GM18867 (cell line): Measurements from ENCODE around the gene GLRX.
A peak's percentile ranks its signal among the peaks of the same experiment; 100 is the strongest.

ENCODE experiments used
- ATAC-seq: cut with Tn5 transposase; IDR thresholded peaks from one replicate; pipeline ENCODE4 v1.9.1; 2021; ENCODE audit warnings: mild to moderate bottlenecking, moderate library complexity; ENCODE audit not compliant: unreplicated experiment

The GLRX gene

DNA sequence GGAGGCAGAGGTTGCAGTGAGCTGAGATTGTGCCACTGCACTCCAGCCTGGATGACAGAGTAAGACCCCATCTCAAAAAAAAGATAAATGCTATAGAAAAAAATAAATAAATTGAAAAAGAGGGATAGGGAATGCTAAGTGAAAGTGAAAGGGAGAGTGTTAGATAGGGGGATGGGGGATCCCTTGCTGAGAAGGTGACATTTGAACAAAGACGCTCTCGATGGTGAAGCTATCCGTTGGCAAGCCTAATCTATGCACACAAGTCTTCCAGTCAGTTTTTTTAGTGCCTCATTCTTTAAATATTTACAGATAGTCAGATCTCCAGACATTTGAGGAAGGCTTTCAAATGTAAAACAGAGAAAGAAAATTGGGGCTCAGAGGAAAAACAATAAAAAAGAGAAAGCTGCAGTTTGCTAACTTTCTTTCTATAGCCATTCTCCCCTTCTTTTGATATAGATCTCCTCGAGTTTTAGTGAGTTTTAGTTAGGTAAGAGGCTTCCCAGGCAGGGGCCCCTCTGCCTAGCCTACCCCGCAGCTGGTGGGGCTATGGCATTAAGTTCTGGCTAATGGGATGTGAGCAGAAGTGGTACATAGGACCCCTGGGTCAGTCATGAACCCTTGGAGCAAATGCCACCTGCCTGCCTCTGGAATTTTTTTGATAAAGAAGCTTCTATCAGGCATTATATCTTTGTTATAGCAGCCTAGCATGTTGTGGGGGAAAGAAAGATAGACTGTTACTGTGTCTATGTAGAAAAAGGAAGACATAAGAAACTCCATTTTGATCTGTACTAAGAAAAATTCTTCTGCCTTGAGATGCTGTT is 12.0 kb downstream of the GLRX start:
- no peak for ATAC-seq

DNA sequence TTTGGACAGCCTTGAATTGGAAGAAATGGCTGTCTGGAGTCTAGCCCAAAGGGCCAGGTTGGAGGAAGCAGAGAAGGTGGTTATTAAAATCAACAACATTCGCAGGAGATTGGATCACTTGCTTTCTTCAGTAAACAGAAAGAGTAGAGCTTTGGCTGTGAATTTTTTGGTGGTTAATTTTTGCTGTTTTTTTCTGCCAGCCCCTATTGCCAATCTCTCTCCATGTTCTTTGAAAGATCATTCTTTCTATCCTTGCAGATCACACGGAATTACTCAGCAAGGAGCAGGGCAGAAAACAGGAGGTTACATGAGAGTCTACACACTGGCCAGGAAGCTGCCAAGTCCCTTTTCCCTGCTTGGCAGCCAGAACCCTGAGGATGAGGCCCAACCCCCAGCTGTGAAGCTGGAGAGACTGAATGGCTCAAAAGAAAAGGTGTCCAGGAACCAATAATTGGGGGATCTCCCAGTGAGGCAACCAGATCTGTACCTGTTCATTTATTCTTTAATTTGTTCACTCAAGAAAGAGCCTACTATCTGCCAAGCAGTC is 13.0 kb downstream of the GLRX start:
- no peak for ATAC-seq

DNA sequence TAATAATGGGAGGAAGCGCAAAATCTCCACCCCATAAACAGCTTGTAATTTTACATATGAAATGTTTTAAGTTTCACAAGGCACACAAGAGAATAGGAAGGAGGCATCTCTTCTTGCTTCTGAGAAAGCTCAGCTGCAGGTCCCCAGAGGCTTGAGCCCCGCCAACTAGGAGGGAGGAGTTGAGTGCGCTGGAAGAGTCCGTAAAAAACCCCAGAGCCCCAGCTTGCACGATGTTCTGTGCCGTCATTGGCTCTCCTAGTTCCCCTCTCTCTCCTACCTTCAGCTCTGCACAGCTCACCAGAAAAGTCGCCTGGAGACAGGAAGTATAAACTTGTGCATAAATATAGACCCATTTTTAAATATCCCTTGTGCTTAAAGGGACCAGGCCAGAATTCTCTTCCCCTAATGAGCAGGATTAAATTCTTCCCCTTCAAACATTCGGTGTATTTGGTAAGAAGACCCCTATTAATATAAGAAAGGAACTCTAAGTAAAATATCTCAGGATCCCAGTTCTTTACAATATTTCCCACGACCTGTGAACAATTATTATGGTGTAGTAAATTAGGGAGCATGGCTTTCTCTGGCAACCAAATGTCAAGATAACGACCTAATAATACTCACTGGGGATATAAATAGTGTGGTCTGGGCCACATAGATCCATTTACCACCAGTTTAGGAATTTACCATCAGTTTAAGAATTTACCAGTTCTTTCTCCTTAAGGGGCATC is 13.7 kb downstream of the GLRX start:
- peak; percentile 100 for ATAC-seq

DNA sequence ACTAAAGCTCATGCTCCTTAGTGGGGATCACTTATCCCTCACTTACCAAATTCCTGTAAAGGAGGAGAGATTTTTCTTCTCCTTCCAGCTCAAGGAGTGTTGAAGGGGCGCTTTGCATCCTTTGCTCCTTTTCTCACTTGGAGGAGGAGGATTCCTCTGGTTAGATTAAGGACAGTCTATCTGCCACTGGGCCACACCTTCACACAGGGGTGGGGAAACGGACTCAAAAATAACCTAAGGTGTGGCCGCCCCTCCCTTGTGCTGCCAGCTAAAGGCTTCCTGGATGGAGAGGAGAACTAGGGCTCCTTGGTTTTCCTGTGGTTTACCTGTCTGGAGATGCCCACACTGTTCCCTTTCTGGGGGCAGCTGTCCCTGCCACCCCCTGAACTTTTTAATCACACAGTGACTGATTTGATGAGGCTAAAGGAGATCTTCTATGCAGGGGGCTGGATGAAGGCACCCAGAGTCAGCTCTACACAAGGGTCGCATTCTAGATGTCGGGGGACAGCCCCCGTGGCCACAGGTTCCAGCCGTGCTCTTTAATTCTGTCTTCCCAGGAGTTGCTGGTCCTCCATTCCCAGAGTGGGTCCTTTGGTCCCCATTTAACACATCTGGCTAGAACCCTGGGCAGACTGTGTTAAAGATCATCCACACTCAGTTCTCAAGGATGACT is 14.4 kb downstream of the GLRX start:
- ATAC-seq: peak; percentile 4

DNA sequence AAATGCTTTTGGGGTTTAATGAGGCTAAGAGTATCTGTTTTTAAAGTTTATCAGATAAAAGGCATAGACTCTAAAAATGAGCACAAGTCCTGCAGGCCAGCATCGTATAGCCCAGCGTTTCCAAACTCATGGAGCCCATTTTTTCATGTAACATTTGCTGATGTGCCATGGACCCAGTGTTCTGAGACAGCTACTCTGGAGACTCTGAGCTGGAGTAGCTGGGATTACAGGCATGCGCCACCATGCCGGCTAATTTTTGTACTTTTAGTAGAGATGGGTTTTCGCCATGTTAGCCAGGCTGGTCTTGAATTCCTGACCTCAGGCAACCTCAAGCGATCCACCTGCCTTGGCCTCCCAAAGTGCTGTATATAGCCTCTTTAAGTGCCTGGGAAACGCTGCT is 15.8 kb downstream of the GLRX start:
- ATAC-seq: no peak

DNA sequence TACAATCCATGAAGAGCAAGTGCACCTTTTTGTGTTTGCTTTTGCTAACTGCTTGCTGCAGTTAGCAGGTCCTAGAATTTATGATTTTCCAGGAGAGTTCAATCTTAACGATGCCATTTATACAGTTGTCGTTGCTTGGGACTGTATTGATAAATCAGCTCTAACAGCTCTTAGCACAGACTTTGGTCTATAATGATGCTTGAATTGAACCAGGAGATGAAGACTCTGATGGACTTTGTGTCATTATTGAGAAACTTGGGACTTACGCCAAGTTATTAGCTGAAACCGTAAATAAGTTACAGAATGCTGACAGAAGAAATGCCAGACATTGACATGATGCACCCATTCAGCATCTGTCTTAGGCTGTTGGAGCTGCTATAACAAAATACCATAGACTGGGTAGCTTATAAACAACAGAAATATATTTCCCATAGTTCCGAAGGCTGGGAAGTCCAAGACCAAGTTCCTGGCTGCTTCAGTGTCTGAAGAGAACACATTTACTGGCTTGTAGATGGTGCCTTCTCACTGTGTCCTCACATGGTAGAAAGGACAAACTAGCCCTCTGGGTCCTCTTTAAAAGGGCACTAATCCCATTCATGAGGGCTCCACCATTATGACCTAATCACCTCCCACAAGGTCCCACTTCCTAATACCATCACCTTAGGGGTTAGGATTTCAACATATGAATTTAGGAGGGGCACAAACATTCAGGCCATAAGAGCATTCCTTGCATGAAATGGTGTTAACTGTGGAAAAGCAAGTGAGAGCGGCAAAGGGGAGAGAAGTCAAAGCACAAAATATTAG is 17.6 kb downstream of the GLRX start:
- ATAC-seq: no peak

DNA sequence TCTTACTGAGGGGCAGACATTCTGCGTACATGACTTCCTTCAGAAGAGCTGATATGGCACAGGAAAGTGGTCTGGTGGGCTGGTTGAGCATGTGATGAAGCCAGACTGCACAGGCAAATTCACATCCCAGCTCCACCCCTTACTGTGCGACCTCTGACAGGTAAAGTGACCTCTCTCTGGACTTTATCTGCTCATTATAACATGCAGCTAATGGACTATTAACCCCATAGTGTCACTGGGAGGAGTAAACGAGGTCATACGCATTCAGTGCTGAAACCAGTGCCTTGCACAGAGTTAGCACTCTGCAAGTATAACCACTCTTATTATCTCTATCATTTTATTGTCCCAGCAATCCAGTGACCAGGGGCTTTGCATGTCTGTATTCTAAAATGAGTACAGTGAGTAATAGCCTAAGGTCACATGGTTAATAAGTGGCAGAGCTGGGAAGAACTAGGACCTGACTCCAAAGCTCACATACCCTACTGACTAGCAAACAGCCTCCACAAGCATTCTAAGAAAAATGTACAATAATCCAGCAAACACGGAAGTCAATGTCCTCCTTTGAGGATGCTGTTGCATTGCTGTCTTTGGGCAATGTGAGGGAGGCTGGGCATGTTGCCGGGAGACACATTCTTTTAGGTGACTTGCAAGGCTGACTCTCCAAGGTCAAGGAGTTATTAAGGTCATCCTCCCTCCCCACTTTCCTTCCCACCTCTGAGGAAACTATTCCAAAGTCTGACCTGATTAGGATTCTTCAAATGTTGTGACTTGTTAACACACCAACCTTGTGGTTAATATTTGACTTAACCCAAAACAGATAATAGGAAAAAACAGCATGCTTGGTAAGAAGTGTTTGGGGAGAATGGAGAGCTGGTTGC is 19.0 kb downstream of the GLRX start:
- ATAC-seq: no peak

DNA sequence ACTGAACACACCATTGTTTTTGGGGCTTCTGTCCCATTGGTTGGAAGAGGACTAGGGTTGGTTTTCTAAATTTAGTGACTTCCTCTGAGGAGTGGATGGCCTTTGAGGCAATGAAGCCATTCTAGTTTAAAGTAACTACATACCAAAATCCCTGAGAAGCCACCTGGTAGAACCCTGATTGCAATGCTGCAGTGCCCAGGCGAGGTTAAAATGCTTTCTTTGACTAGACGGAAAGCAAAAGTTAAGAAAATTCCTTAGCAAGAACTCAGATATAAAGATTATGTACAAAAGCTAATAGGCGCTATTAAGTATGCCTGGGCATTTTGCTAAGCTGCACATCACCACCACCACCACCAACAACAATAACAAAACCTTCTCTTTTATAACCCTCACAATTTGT is 20.6 kb downstream of the GLRX start:
- ATAC-seq: no peak

DNA sequence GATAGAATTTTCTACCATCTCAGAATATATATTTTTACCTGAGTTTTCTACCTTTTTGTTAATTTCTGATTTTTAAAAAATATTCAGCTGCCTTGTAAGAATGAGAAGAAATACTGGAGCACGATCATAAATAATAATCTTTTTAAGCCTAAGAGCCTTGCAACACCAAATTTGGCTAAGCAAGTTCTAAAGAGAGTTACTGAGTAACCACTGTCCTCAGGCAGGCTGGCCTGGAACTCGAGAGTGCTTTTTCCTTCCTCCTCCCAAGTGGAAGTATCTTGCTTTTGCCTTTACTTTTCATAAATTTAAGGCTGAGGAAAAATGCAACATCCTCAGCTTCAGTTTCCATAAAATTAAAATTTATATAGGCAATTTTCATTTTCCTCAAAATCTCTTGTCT is 21.0 kb downstream of the GLRX start:
- ATAC-seq: no peak

DNA sequence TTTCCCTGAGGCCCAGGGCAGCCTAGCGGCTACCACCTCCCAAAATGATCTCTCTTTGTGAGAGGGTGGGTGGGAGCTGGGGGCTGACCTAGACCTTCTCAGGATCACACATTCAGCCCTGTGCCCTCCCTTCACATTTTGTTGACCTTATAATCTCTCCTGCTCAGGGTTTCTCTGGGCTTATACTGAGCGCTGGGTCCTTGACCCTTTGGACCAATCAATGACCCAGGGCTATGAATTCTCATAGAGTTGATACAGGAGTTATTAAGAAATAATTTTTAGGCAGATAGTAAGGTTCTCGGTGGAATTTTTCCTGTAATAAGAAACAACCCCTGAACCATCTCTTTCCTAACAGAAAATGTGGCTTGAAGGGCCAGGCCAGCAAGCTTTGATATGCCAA is 22.0 kb downstream of the GLRX start:
- no peak for ATAC-seq

DNA sequence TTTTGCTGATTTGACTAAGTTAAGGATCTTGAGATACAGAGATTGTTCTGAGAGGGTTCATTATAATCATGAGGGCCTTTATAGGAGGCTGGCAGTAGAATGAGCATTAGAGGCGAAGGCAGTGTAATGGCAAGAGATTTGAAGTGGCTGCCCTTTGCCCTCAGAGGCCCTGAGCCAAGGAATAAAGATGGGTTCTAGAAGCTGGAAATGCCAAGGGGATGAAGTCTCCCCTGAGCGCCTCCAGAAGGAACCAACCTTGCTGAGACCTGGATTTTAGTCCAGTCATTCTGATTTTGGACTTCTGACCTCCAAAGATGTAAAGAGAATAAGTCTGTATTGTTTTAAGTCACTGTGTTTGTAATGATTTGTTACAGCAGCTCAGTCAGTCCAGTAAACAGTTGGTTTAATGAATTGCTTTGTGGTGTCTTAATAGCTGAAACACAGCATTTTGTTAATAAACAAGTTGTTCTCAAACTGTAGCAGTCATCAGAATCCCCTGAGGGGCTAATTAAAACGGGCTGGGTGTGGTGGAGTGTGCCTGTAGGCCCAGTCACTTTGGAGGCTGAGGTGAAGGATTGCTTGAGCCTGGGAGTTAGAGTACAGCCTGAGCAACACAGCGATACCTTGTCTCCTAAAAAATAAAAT is 23.2 kb downstream of the GLRX start:
- ATAC-seq: no peak

DNA sequence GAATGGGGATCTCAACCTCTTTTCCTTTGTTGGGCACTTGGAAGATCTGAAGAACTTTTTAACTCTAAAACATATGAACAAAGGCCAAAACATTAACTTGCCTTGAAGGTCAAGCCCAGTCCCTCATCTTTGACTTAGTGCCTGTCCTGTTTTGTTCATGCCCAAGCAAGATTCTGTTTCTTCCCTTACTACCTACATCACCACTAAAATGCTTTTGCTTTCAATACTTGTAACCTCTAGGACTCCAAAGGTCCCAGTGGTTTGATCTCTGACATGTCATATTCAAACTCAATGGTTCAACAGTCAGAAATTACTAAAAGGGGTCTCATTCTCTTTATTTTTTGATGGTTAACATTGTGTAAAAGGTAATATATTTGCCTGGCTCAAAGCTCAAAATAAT is 24.0 kb downstream of the GLRX start:
- peak; percentile 51 for ATAC-seq

DNA sequence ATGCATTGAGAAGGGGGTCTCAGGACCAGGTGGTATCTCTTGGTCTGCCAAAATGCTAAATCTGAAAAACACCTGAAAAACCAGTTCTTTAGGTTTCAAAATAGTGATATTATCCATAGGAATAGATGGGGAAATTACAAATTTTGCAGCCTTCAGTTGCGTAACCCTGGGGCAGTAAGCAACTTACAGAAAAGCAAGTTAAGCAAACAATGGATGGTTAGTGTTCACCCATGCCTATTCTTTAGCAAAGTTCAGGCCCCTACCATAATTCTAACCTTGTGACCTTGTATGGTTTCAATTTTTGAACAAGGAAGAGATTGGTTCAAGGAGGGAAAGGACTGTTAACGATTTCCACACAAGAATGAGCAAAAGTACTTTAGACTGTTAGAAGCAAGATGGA is 24.5 kb downstream of the GLRX start:
- no peak for ATAC-seq

DNA sequence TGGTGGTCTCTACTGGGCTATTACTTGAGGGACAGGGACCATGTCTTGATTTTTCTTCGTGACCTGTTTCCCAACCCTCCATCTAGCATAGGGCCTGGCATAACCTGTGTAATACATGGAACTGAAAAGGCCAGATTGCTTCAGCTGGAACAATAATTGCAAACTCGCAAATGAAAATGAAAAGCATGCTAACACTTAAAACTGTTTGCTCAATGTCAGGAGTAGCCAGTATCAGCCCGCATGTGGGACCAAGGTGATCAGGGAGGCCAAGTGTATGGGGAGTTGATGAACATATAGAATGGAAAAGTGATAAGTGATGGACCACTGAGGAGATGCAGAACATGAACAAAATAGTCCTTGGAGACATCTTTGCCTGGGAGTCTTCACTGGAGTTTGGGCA is 25.2 kb downstream of the GLRX start:
- no peak for ATAC-seq

DNA sequence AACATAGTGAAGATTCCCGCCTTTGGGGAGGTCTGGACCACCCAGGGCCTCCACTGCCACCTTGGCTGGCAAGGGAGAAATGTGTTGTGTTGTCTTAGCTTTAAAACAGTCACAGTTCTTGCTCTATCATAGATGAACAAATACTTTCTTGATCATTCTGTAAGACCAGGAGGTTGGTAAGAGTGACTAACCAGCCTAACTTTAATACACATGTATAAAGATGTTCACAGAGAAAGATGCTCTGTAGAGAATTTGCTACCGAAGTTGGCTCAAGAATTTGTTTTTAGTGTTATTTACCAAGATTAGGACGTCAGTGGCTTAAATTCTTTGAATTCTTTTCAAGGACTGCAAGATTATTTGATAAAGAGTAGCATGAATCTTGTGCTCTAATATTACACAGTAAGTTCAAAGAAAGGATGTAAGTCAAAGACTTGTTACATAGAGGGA is 28.4 kb downstream of the GLRX start:
- no peak for ATAC-seq

DNA sequence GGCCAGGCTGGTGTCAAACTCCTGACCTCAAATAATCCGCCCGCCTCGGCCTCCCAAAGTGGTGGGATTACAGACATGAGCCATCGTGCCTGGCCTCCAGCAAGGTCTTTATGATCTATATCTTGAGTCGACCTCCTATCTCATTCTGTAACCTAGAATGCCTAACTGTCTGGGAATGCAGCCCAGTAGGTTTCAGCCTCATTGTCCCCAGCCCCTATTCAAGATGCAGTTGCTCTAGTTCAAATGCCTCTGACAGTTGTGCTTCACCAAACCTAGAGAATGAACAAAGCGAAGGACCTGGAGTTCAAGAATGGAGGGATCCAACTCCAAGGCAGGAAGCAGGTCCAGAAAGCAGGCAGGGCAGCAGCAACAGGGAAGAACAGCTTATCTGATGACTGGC is 30.8 kb downstream of the GLRX start:
- no peak for ATAC-seq

DNA sequence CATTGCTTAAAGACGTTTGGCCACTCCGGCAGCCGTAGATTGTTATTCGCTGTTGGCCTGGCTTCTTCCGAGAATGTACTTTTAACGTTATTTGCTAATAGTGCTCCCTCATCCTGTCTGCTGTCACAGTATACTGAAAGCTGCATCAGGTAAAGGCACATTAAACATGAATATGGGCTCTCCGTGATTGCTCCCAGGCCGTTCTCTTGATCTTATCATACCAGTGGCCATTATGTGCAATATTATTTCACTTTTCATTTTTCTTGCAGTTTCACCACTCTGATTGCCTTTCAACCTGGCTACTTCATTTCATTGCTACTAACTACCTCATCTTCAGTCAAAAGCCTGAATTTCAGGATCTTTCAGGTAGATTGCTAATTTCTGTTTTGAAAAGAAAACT is 34.0 kb downstream of the GLRX start:
- no peak for ATAC-seq

DNA sequence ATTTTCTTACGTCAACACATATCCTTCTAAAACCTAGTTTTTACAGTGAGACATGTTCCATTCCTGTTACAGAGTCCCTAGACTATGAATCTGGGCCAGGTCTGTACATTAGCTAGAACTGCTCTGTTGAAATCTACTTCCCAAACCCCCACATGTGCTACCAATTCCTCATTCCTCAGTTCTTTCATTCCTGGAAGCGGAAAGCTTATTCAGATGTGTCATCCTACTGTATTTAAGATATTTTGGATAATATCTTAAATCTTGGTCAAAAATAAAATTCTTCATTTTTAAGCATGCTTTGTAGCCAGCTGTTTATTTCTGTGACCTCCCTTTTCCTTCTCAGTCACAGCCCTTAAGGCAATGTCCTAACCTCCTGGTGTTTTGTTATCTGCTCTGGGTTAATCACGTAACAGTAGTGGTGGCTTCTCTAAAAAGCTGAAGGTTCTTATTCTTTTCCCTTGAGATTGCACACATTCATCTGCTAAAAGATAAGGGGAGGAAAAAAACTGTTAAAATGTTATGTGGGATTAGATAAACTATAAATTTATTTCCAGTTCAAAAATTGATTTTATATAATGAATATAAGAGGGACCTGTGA is 35.6 kb downstream of the GLRX start:
- no peak for ATAC-seq
